H9 (cell line): ENCODE data around the gene PHKA1. TPM values are rescaled to one million over a fixed set of nuclear protein-coding genes. Genes with fewer than 3 reads are reported as not detected.

Experiments used
- DNase-seq: peaks from one replicate; pipeline ENCODE4 v3.0.0-alpha.2; 2017
- H2AFZ ChIP-seq: one replicate; pipeline ENCODE4 v1.6.1; 2013; ENCODE audit warnings: mild to moderate bottlenecking, low read length, control low read depth, moderate library complexity
- H2AK5ac ChIP-seq: 2 replicates; pipeline ENCODE4 v1.6.1; 2013; ENCODE audit warnings: low read length, control low read depth, mixed read lengths; ENCODE audit not compliant: insufficient read length
- H2BK120ac ChIP-seq: one replicate; pipeline ENCODE4 v1.6.1; 2013; ENCODE audit warnings: low read depth, mild to moderate bottlenecking, low read length, control low read depth, inconsistent platforms; ENCODE audit not compliant: poor library complexity, severe bottlenecking
- H2BK12ac ChIP-seq: 2 replicates; pipeline ENCODE4 v1.6.1; 2013; ENCODE audit warnings: low read length, control low read depth, mixed read lengths, low read depth; ENCODE audit not compliant: insufficient read length
- H2BK15ac ChIP-seq: 2 replicates; pipeline ENCODE4 v1.6.1; 2013; ENCODE audit warnings: low read depth, low read length, control low read depth
- H2BK20ac ChIP-seq: one replicate; pipeline ENCODE4 v1.6.1; 2013; ENCODE audit warnings: low read depth, mild to moderate bottlenecking, low read length, control low read depth, inconsistent platforms; ENCODE audit not compliant: poor library complexity, severe bottlenecking
- H2BK5ac ChIP-seq: 2 replicates; pipeline ENCODE4 v1.6.1; 2013; ENCODE audit warnings: low read length, control low read depth, mixed read lengths; ENCODE audit not compliant: insufficient read length
- H3K14ac ChIP-seq: 2 replicates; pipeline ENCODE4 v1.6.1; 2013; ENCODE audit warnings: low read length, control low read depth; ENCODE audit not compliant: insufficient read depth
- H3K18ac ChIP-seq: 2 replicates; pipeline ENCODE4 v1.6.1; 2013; ENCODE audit warnings: low read depth, mild to moderate bottlenecking, mixed read lengths, low read length, control low read depth; ENCODE audit not compliant: insufficient read length
- H3K23ac ChIP-seq: 2 replicates; pipeline ENCODE4 v1.6.1; 2013; ENCODE audit warnings: low read length, control low read depth, mixed read lengths, low read depth; ENCODE audit not compliant: insufficient read length
- H3K23me2 ChIP-seq: 2 replicates; pipeline ENCODE4 v1.6.1; 2013; ENCODE audit warnings: low read depth, mild to moderate bottlenecking, mixed read lengths, low read length, control low read depth; ENCODE audit not compliant: insufficient read length, poor library complexity, severe bottlenecking
- H3K27ac ChIP-seq: 2 replicates; pipeline ENCODE4 v1.5.1; 2013; ENCODE audit warnings: low read length, control low read depth, mixed read lengths, low read depth; ENCODE audit not compliant: insufficient read length
- H3K27me3 ChIP-seq: 2 replicates; pipeline ENCODE4 v1.6.1; 2013; ENCODE audit warnings: low read length, control low read depth, inconsistent platforms; ENCODE audit not compliant: insufficient read depth
- H3K4ac ChIP-seq: 2 replicates; pipeline ENCODE4 v1.6.1; 2013; ENCODE audit warnings: low read depth, mild to moderate bottlenecking, control low read depth, inconsistent platforms, low read length, moderate library complexity
- H3K4me1 ChIP-seq: 2 replicates; pipeline ENCODE4 v1.6.1; 2013; ENCODE audit warnings: low read length, control low read depth, inconsistent platforms; ENCODE audit not compliant: insufficient read depth
- H3K4me2 ChIP-seq: 2 replicates; pipeline ENCODE4 v1.6.1; 2013; ENCODE audit warnings: low read length, control low read depth, mixed read lengths; ENCODE audit not compliant: insufficient read length, insufficient read depth
- H3K56ac ChIP-seq: 2 replicates; pipeline ENCODE4 v1.6.1; 2013; ENCODE audit warnings: low read depth, mild to moderate bottlenecking, mixed read lengths, low read length, control low read depth; ENCODE audit not compliant: insufficient read length
- H3K79me1 ChIP-seq: 2 replicates; pipeline ENCODE4 v1.6.1; 2013; ENCODE audit warnings: low read depth, mild to moderate bottlenecking, moderate library complexity, low read length, control low read depth, inconsistent platforms; ENCODE audit not compliant: insufficient read depth, poor library complexity, severe bottlenecking
- H3K79me2 ChIP-seq: 2 replicates; pipeline ENCODE4 v1.6.1; 2013; ENCODE audit warnings: low read length, control low read depth, inconsistent platforms; ENCODE audit not compliant: insufficient read depth
- H3K9ac ChIP-seq: 2 replicates; pipeline ENCODE4 v1.6.1; 2013; ENCODE audit warnings: low read length, control low read depth, mixed read lengths; ENCODE audit not compliant: insufficient read length; ENCODE audit errors: extremely low read depth
- H3K9me3 ChIP-seq: one replicate; pipeline ENCODE4 v1.6.1; 2013; ENCODE audit warnings: low read depth, low read length, inconsistent platforms; ENCODE audit not compliant: control insufficient read depth
- H3T11ph ChIP-seq: one replicate; pipeline ENCODE4 v1.6.1; 2013; ENCODE audit warnings: mild to moderate bottlenecking, low read length, control low read depth, inconsistent platforms
- H4K20me1 ChIP-seq: one replicate; pipeline ENCODE4 v1.6.1; 2013; ENCODE audit not compliant: control insufficient read depth, insufficient read length, insufficient read depth
- H4K5ac ChIP-seq: 2 replicates; pipeline ENCODE4 v1.6.1; 2013; ENCODE audit warnings: low read depth, mild to moderate bottlenecking, mixed read lengths, low read length, control low read depth; ENCODE audit not compliant: insufficient read length
- H4K8ac ChIP-seq: replicated peaks from 2 replicates; pipeline ENCODE4 v1.6.1; 2013; ENCODE audit warnings: low read length, control low read depth, mixed read lengths, low read depth; ENCODE audit not compliant: insufficient read length
- H4K91ac ChIP-seq: 2 replicates; pipeline ENCODE4 v1.6.1; 2013; ENCODE audit warnings: low read depth, mild to moderate bottlenecking, moderate library complexity, mixed read lengths, low read length, control low read depth; ENCODE audit not compliant: insufficient read length
- H3K27ac Mint-ChIP-seq, 3 experiments: 2 replicates in 2 of 3; 3 replicates in 1 of 3; pipeline ENCODE4 v1.8.0; 2020 to 2021; ENCODE audit warnings: mixed read lengths in 3 of 3, mild to moderate bottlenecking in 1 of 3, moderate library complexity in 1 of 3
- H3K27me3 Mint-ChIP-seq: 2 replicates; pipeline ENCODE4 v1.8.0; 2021; ENCODE audit warnings: low read depth, mild to moderate bottlenecking, moderate library complexity, mixed read lengths
- H3K36me3 Mint-ChIP-seq, 3 experiments: 2 replicates in 2 of 3; 3 replicates in 1 of 3; pipeline ENCODE4 v1.8.0; 2020 to 2021; ENCODE audit warnings: low read depth in 3 of 3, mixed read lengths in 3 of 3; ENCODE audit not compliant: insufficient read depth in 1 of 3
- H3K4me1 Mint-ChIP-seq, 2 experiments: 2 replicates each; pipeline ENCODE4 v1.8.0; 2020; ENCODE audit warnings: mixed read lengths in 2 of 2
- H3K4me3 Mint-ChIP-seq, 2 experiments: 2 replicates in 1 of 2; 3 replicates in 1 of 2; pipeline ENCODE4 v1.8.0; 2020 to 2021; ENCODE audit warnings: mild to moderate bottlenecking in 2 of 2, mixed read lengths in 2 of 2, moderate library complexity in 1 of 2
- H3K9me3 Mint-ChIP-seq, 2 experiments: 2 replicates in 1 of 2; 3 replicates in 1 of 2; pipeline ENCODE4 v1.8.0; 2020; ENCODE audit warnings: mild to moderate bottlenecking in 2 of 2, mixed read lengths in 2 of 2, moderate library complexity in 1 of 2
- total RNA-seq: library from RNA; stranded (reverse); gene quantifications from 2 replicates; pipeline ENCODE4 v1.2.1, GENCODE V29; 2021
- TF ChIP-seq, protein P1 (sequence below): fragments of 200-600 bp; sonication (generic); conservative IDR thresholded peaks from 3 replicates; pipeline ENCODE4 v1.8.0; 2021; ENCODE audit warnings: antibody characterized with exemption, mild to moderate bottlenecking

PHKA1 gene
- total RNA-seq, 1 experiment from 2014 or later: 6.6 TPM

GRCh38 chrX:72663737-72664136 lies 50.4 kb downstream of the PHKA1 start:
- H3K4me3 Mint-ChIP-seq: no peak overlapping the region
- Histone ChIP-seq H3T11ph (no peak overlapping the region), H3K79me1 (no peaks in the 10 kb centered on the region), H3K56ac (no peak overlapping the region), H3K18ac (no peak overlapping the region), H2AFZ (no peak overlapping the region), H3K9me3 (peaks cover 13% of the 10 kb centered on the region), H3K4me1 (no peaks in the 10 kb centered on the region), H3K4me2 (no peak overlapping the region), H2BK20ac (no peak overlapping the region), H3K4ac (no peak overlapping the region), H3K14ac (no peak overlapping the region), H2BK15ac (no peak overlapping the region), H4K91ac (no peak overlapping the region), H2BK12ac (no peak overlapping the region), H3K27ac (no peak overlapping the region), H4K8ac (no peak overlapping the region), H2AK5ac (no peak overlapping the region), H2BK5ac (no peak overlapping the region), H3K23ac (no peak overlapping the region), H3K9ac (no peak overlapping the region), H2BK120ac (no peak overlapping the region), H3K23me2 (no peaks in the 10 kb centered on the region), H3K27me3 (no peaks in the 10 kb centered on the region), H3K79me2 (no peaks in the 10 kb centered on the region), H4K20me1 (no peaks in the 10 kb centered on the region), H4K5ac (no peak overlapping the region)
- TF ChIP-seq, protein P1, sequence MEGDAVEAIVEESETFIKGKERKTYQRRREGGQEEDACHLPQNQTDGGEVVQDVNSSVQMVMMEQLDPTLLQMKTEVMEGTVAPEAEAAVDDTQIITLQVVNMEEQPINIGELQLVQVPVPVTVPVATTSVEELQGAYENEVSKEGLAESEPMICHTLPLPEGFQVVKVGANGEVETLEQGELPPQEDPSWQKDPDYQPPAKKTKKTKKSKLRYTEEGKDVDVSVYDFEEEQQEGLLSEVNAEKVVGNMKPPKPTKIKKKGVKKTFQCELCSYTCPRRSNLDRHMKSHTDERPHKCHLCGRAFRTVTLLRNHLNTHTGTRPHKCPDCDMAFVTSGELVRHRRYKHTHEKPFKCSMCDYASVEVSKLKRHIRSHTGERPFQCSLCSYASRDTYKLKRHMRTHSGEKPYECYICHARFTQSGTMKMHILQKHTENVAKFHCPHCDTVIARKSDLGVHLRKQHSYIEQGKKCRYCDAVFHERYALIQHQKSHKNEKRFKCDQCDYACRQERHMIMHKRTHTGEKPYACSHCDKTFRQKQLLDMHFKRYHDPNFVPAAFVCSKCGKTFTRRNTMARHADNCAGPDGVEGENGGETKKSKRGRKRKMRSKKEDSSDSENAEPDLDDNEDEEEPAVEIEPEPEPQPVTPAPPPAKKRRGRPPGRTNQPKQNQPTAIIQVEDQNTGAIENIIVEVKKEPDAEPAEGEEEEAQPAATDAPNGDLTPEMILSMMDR: no peak
- H3K27ac Mint-ChIP-seq: no peak overlapping the region
- H3K36me3 Mint-ChIP-seq: peaks cover 0 to 2% (median 1%) of the 10 kb centered on the region in 3 experiments; a peak in 1 of 7 replicates
- peaks cover 35 to 39% of the 10 kb centered on the region in 2 experiments for H3K9me3 Mint-ChIP-seq
- no peaks in the 10 kb centered on the region for H3K27me3 Mint-ChIP-seq
- no peak for DNase-seq
- H3K4me1 Mint-ChIP-seq: no peaks in the 10 kb centered on the region; a peak in 1 of 4 replicates
